H9 (cell line): ENCODE data around the gene TRPV6. TPM values are rescaled to one million over a fixed set of nuclear protein-coding genes. Genes with fewer than 3 reads are reported as not detected.

Experiments used
- DNase-seq: peaks from one replicate; pipeline ENCODE4 v3.0.0-alpha.2; 2017
- H2AFZ ChIP-seq: one replicate; pipeline ENCODE4 v1.6.1; 2013; ENCODE audit warnings: mild to moderate bottlenecking, low read length, control low read depth, moderate library complexity
- H2AK5ac ChIP-seq: 2 replicates; pipeline ENCODE4 v1.6.1; 2013; ENCODE audit warnings: low read length, control low read depth, mixed read lengths; ENCODE audit not compliant: insufficient read length
- H2BK120ac ChIP-seq: one replicate; pipeline ENCODE4 v1.6.1; 2013; ENCODE audit warnings: low read depth, mild to moderate bottlenecking, low read length, control low read depth, inconsistent platforms; ENCODE audit not compliant: poor library complexity, severe bottlenecking
- H2BK12ac ChIP-seq: 2 replicates; pipeline ENCODE4 v1.6.1; 2013; ENCODE audit warnings: low read length, control low read depth, mixed read lengths, low read depth; ENCODE audit not compliant: insufficient read length
- H2BK15ac ChIP-seq: 2 replicates; pipeline ENCODE4 v1.6.1; 2013; ENCODE audit warnings: low read depth, low read length, control low read depth
- H2BK20ac ChIP-seq: one replicate; pipeline ENCODE4 v1.6.1; 2013; ENCODE audit warnings: low read depth, mild to moderate bottlenecking, low read length, control low read depth, inconsistent platforms; ENCODE audit not compliant: poor library complexity, severe bottlenecking
- H2BK5ac ChIP-seq: 2 replicates; pipeline ENCODE4 v1.6.1; 2013; ENCODE audit warnings: low read length, control low read depth, mixed read lengths; ENCODE audit not compliant: insufficient read length
- H3K14ac ChIP-seq: 2 replicates; pipeline ENCODE4 v1.6.1; 2013; ENCODE audit warnings: low read length, control low read depth; ENCODE audit not compliant: insufficient read depth
- H3K18ac ChIP-seq: 2 replicates; pipeline ENCODE4 v1.6.1; 2013; ENCODE audit warnings: low read depth, mild to moderate bottlenecking, mixed read lengths, low read length, control low read depth; ENCODE audit not compliant: insufficient read length
- H3K23ac ChIP-seq: 2 replicates; pipeline ENCODE4 v1.6.1; 2013; ENCODE audit warnings: low read length, control low read depth, mixed read lengths, low read depth; ENCODE audit not compliant: insufficient read length
- H3K23me2 ChIP-seq: 2 replicates; pipeline ENCODE4 v1.6.1; 2013; ENCODE audit warnings: low read depth, mild to moderate bottlenecking, mixed read lengths, low read length, control low read depth; ENCODE audit not compliant: insufficient read length, poor library complexity, severe bottlenecking
- H3K27ac ChIP-seq: 2 replicates; pipeline ENCODE4 v1.5.1; 2013; ENCODE audit warnings: low read length, control low read depth, mixed read lengths, low read depth; ENCODE audit not compliant: insufficient read length
- H3K27me3 ChIP-seq: 2 replicates; pipeline ENCODE4 v1.6.1; 2013; ENCODE audit warnings: low read length, control low read depth, inconsistent platforms; ENCODE audit not compliant: insufficient read depth
- H3K4ac ChIP-seq: 2 replicates; pipeline ENCODE4 v1.6.1; 2013; ENCODE audit warnings: low read depth, mild to moderate bottlenecking, control low read depth, inconsistent platforms, low read length, moderate library complexity
- H3K4me1 ChIP-seq: 2 replicates; pipeline ENCODE4 v1.6.1; 2013; ENCODE audit warnings: low read length, control low read depth, inconsistent platforms; ENCODE audit not compliant: insufficient read depth
- H3K4me2 ChIP-seq: 2 replicates; pipeline ENCODE4 v1.6.1; 2013; ENCODE audit warnings: low read length, control low read depth, mixed read lengths; ENCODE audit not compliant: insufficient read length, insufficient read depth
- H3K56ac ChIP-seq: 2 replicates; pipeline ENCODE4 v1.6.1; 2013; ENCODE audit warnings: low read depth, mild to moderate bottlenecking, mixed read lengths, low read length, control low read depth; ENCODE audit not compliant: insufficient read length
- H3K79me1 ChIP-seq: 2 replicates; pipeline ENCODE4 v1.6.1; 2013; ENCODE audit warnings: low read depth, mild to moderate bottlenecking, moderate library complexity, low read length, control low read depth, inconsistent platforms; ENCODE audit not compliant: insufficient read depth, poor library complexity, severe bottlenecking
- H3K79me2 ChIP-seq: 2 replicates; pipeline ENCODE4 v1.6.1; 2013; ENCODE audit warnings: low read length, control low read depth, inconsistent platforms; ENCODE audit not compliant: insufficient read depth
- H3K9ac ChIP-seq: 2 replicates; pipeline ENCODE4 v1.6.1; 2013; ENCODE audit warnings: low read length, control low read depth, mixed read lengths; ENCODE audit not compliant: insufficient read length; ENCODE audit errors: extremely low read depth
- H3K9me3 ChIP-seq: one replicate; pipeline ENCODE4 v1.6.1; 2013; ENCODE audit warnings: low read depth, low read length, inconsistent platforms; ENCODE audit not compliant: control insufficient read depth
- H3T11ph ChIP-seq: one replicate; pipeline ENCODE4 v1.6.1; 2013; ENCODE audit warnings: mild to moderate bottlenecking, low read length, control low read depth, inconsistent platforms
- H4K20me1 ChIP-seq: one replicate; pipeline ENCODE4 v1.6.1; 2013; ENCODE audit not compliant: control insufficient read depth, insufficient read length, insufficient read depth
- H4K5ac ChIP-seq: 2 replicates; pipeline ENCODE4 v1.6.1; 2013; ENCODE audit warnings: low read depth, mild to moderate bottlenecking, mixed read lengths, low read length, control low read depth; ENCODE audit not compliant: insufficient read length
- H4K8ac ChIP-seq: replicated peaks from 2 replicates; pipeline ENCODE4 v1.6.1; 2013; ENCODE audit warnings: low read length, control low read depth, mixed read lengths, low read depth; ENCODE audit not compliant: insufficient read length
- H4K91ac ChIP-seq: 2 replicates; pipeline ENCODE4 v1.6.1; 2013; ENCODE audit warnings: low read depth, mild to moderate bottlenecking, moderate library complexity, mixed read lengths, low read length, control low read depth; ENCODE audit not compliant: insufficient read length
- H3K27ac Mint-ChIP-seq, 3 experiments: 2 replicates in 2 of 3; 3 replicates in 1 of 3; pipeline ENCODE4 v1.8.0; 2020 to 2021; ENCODE audit warnings: mixed read lengths in 3 of 3, mild to moderate bottlenecking in 1 of 3, moderate library complexity in 1 of 3
- H3K27me3 Mint-ChIP-seq: 2 replicates; pipeline ENCODE4 v1.8.0; 2021; ENCODE audit warnings: low read depth, mild to moderate bottlenecking, moderate library complexity, mixed read lengths
- H3K36me3 Mint-ChIP-seq, 3 experiments: 2 replicates in 2 of 3; 3 replicates in 1 of 3; pipeline ENCODE4 v1.8.0; 2020 to 2021; ENCODE audit warnings: low read depth in 3 of 3, mixed read lengths in 3 of 3; ENCODE audit not compliant: insufficient read depth in 1 of 3
- H3K4me1 Mint-ChIP-seq, 2 experiments: 2 replicates each; pipeline ENCODE4 v1.8.0; 2020; ENCODE audit warnings: mixed read lengths in 2 of 2
- H3K4me3 Mint-ChIP-seq, 2 experiments: 2 replicates in 1 of 2; 3 replicates in 1 of 2; pipeline ENCODE4 v1.8.0; 2020 to 2021; ENCODE audit warnings: mild to moderate bottlenecking in 2 of 2, mixed read lengths in 2 of 2, moderate library complexity in 1 of 2
- H3K9me3 Mint-ChIP-seq, 2 experiments: 2 replicates in 1 of 2; 3 replicates in 1 of 2; pipeline ENCODE4 v1.8.0; 2020; ENCODE audit warnings: mild to moderate bottlenecking in 2 of 2, mixed read lengths in 2 of 2, moderate library complexity in 1 of 2
- WGBS: extraction: QIAGEN DNeasy Blood & Tissue Kit; methylation state at CpG from one replicate; pipeline ENCODE4 v1.1.7; 2013; ENCODE audit warnings: missing lambda C conversion rate, low lambda C conversion rate, mixed read lengths; ENCODE audit not compliant: insufficient read length; ENCODE audit errors: extremely low coverage; 5-methylcytosine and 5-hydroxymethylcytosine counted together
- total RNA-seq: library from RNA; stranded (reverse); gene quantifications from 2 replicates; pipeline ENCODE4 v1.2.1, GENCODE V29; 2021
- TF ChIP-seq, protein P1 (sequence below): fragments of 200-600 bp; sonication (generic); conservative IDR thresholded peaks from 3 replicates; pipeline ENCODE4 v1.8.0; 2021; ENCODE audit warnings: antibody characterized with exemption, mild to moderate bottlenecking

The TRPV6 gene
- total RNA-seq, 1 experiment from 2014 or later = 0.61 TPM

DNA sequence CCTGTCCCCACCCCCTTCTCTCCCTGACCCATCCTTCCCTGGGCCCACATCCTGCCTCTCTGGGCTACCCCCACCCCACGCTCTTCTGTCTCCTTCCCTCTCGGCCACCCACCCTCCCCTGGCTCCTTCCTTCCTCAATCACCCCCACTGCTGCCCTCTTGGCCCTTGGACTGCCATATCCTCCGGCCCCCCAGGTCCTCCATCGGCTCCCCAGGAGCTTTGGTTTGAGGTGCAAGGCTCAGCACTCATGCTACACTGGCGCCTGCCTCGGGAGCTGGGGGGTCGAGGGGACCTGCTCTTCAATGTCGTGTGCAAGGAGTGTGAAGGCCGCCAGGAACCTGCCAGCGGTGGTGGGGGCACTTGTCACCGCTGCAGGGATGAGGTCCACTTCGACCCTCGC, 19.8 kb downstream of the TRPV6 start:
- peaks cover 32 to 44% of the 10 kb centered on the region in 2 experiments for H3K4me1 Mint-ChIP-seq
- no peak for DNase-seq
- no peak overlapping the region for H4K5ac ChIP-seq
- no peak overlapping the region for H4K91ac ChIP-seq
- H3K4me2 ChIP-seq = no peak overlapping the region
- no peak overlapping the region for H3K23ac ChIP-seq
- H3K56ac ChIP-seq = no peak overlapping the region
- H3K9me3 ChIP-seq = no peaks in the 10 kb centered on the region
- H2BK5ac ChIP-seq = no peak overlapping the region
- no peak overlapping the region for H3T11ph ChIP-seq
- H3K79me2 ChIP-seq = no peaks in the 10 kb centered on the region
- no peaks in the 10 kb centered on the region for H3K9me3 Mint-ChIP-seq
- H3K4me3 Mint-ChIP-seq = no peak overlapping the region
- no peak overlapping the region for H3K18ac ChIP-seq
- no peak overlapping the region for H4K8ac ChIP-seq
- no peaks in the 10 kb centered on the region for H3K23me2 ChIP-seq
- H3K9ac ChIP-seq = no peak overlapping the region
- H3K14ac ChIP-seq = no peak overlapping the region
- no peak overlapping the region for H3K27ac ChIP-seq
- no peaks in the 10 kb centered on the region for H3K79me1 ChIP-seq
- no peak overlapping the region for H2AK5ac ChIP-seq
- H3K27ac Mint-ChIP-seq = no peak overlapping the region
- H3K27me3 Mint-ChIP-seq = peaks cover 4% of the 10 kb centered on the region; the same call in 1 of the 2 replicates
- no peak overlapping the region; the same call in 1 of the 2 replicates for H2BK15ac ChIP-seq
- no peak overlapping the region for H2BK12ac ChIP-seq
- no peaks in the 10 kb centered on the region for H4K20me1 ChIP-seq
- H2AFZ ChIP-seq = no peak overlapping the region
- H2BK120ac ChIP-seq = no peak overlapping the region
- H3K4me1 ChIP-seq = peaks cover 8% of the 10 kb centered on the region
- peaks cover 0 to 12% (median 5%) of the 10 kb centered on the region in 3 experiments; a peak in 5 of 7 replicates for H3K36me3 Mint-ChIP-seq
- TF ChIP-seq, protein P1, sequence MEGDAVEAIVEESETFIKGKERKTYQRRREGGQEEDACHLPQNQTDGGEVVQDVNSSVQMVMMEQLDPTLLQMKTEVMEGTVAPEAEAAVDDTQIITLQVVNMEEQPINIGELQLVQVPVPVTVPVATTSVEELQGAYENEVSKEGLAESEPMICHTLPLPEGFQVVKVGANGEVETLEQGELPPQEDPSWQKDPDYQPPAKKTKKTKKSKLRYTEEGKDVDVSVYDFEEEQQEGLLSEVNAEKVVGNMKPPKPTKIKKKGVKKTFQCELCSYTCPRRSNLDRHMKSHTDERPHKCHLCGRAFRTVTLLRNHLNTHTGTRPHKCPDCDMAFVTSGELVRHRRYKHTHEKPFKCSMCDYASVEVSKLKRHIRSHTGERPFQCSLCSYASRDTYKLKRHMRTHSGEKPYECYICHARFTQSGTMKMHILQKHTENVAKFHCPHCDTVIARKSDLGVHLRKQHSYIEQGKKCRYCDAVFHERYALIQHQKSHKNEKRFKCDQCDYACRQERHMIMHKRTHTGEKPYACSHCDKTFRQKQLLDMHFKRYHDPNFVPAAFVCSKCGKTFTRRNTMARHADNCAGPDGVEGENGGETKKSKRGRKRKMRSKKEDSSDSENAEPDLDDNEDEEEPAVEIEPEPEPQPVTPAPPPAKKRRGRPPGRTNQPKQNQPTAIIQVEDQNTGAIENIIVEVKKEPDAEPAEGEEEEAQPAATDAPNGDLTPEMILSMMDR = no peak
- H3K27me3 ChIP-seq = no peaks in the 10 kb centered on the region
- WGBS = no CpG with 5 or more reads among the region's 13 CpGs
- no peak overlapping the region for H3K4ac ChIP-seq
- H2BK20ac ChIP-seq = no peak overlapping the region
